Activated CD4-positive, alpha-beta T cell treated with anti-CD3 and anti-CD28 coated beads, Interleukin-2, amount 10 ng/mL, durations not matched to agents 7 days and 5 days (primary cell): Measurements from ENCODE around the gene MUS81. TPM values are rescaled to one million over a fixed set of nuclear protein-coding genes. Genes with fewer than 3 reads are reported as not detected.
A peak's percentile ranks its signal among the peaks of the same experiment; 100 is the strongest.
"Not testable (repeated sequence)": the region's sequence is repeated elsewhere in the genome, so short reads cannot be mapped to it uniquely, and the experiment has no call there.

ENCODE experiments used
- CTCF ChIA-PET: fragments of 350-600 bp; sonication (Branson Sonifier 250); formaldehyde crosslinking; loops from one replicate; lab custom pipeline; 2021; ENCODE audit warnings: antibody characterized with exemption; lab: Charles Lee
- POLR2A ChIA-PET: fragments of 350-600 bp; sonication (Branson Sonifier 250); formaldehyde crosslinking; loops from one replicate; lab custom pipeline; 2021; ENCODE audit warnings: antibody characterized with exemption; lab: Charles Lee
- DNase-seq: peaks from one replicate; pipeline ENCODE4 v3.0.0-alpha.2; 2020
- H3K27ac Mint-ChIP-seq: one replicate; pipeline ENCODE4 v1.8.0; 2021; ENCODE audit warnings: mild to moderate bottlenecking, moderate library complexity, mixed read lengths
- H3K27me3 Mint-ChIP-seq: one replicate; pipeline ENCODE4 v1.8.0; 2021; ENCODE audit warnings: mixed read lengths
- H3K36me3 Mint-ChIP-seq: one replicate; pipeline ENCODE4 v1.8.0; 2021; ENCODE audit warnings: low read depth, mixed read lengths
- H3K4me1 Mint-ChIP-seq: one replicate; pipeline ENCODE4 v1.8.0; 2021; ENCODE audit warnings: mixed read lengths
- H3K4me3 Mint-ChIP-seq: one replicate; pipeline ENCODE4 v1.8.0; 2021; ENCODE audit warnings: mild to moderate bottlenecking, moderate library complexity, mixed read lengths
- H3K9me3 Mint-ChIP-seq: one replicate; pipeline ENCODE4 v1.8.0; 2021; ENCODE audit warnings: mixed read lengths
- total RNA-seq, 2 experiments: library from RNA; stranded (reverse); gene quantifications; one replicate each; pipeline ENCODE4 v1.2.3, GENCODE V29; 2021

Gene MUS81
- total RNA-seq, 2 experiments from 2014 or later, result 96.6 to 108 TPM

GRCh38 chr11:65826984-65827735, 33.1 kb upstream of the MUS81 start:
- Mint-ChIP-seq H3K27ac (no peak overlapping the region), H3K9me3 (no peaks in the 10 kb centered on the region)
- CTCF ChIA-PET, result interaction anchor here (0.6 to 3.2 kb wide), 16 partner anchors 8 to 116 kb away, joined by 3 to 19 read pairs (median 4); partner anchors contain the start of genes FIBP, KAT5 and MUS81

GRCh38 chr11:65829459-65829858, 30.8 kb upstream of the MUS81 start:
- Mint-ChIP-seq H3K36me3 (no peaks in the 10 kb centered on the region), H3K4me1 (peaks cover 23% of the 10 kb centered on the region), H3K4me3 (no peak overlapping the region), H3K9me3 (peaks cover 3% of the 10 kb centered on the region), H3K27ac (no peak overlapping the region), H3K27me3 (peaks cover 25% of the 10 kb centered on the region)
- ChIA-PET CTCF (interaction anchor here (0.6 to 1.7 kb wide), 7 partner anchors 30 to 385 kb away, joined by 3 to 7 read pairs (median 3); partner anchors contain the start of genes AP5B1 and MUS81), POLR2A (no interaction called here)
- DNase-seq, result no peak

More at GRCh38 chr11:65826984-65827735, 33.1 kb upstream of the MUS81 start:
- no peaks in the 10 kb centered on the region for H3K36me3 Mint-ChIP-seq
- H3K27me3 Mint-ChIP-seq, result peaks cover 16% of the 10 kb centered on the region
- H3K4me3 Mint-ChIP-seq, result no peak overlapping the region
- H3K4me1 Mint-ChIP-seq, result peaks cover 16% of the 10 kb centered on the region
- DNase-seq, result no peak
- POLR2A ChIA-PET, result no interaction called here

GRCh38 chr11:65832231-65832630, 28.0 kb upstream of the MUS81 start:
- CTCF ChIA-PET, result interaction anchor here (1.0 to 4.3 kb wide), 11 partner anchors 8 to 194 kb away, joined by 3 to 31 read pairs (median 5); partner anchors contain the start of genes AP5B1, KAT5, MUS81 and RNASEH2C
- peaks cover 25% of the 10 kb centered on the region for H3K27me3 Mint-ChIP-seq
- DNase-seq, H3K27ac Mint-ChIP-seq, H3K9me3 Mint-ChIP-seq, H3K36me3 Mint-ChIP-seq: not testable (repeated sequence)
- peak overlapping the region; percentile 4 for H3K4me3 Mint-ChIP-seq
- POLR2A ChIA-PET, result interaction anchor here (1.0 kb wide), 1 partner anchor 27 kb away, joined by 3 read pairs; no protein-coding TSS in a partner anchor
- peaks cover 23% of the 10 kb centered on the region for H3K4me1 Mint-ChIP-seq

- ChIA-PET CTCF (interaction anchor here (1.0 to 4.3 kb wide), 11 partner anchors 10 to 195 kb away, joined by 3 to 31 read pairs (median 5); partner anchors contain the start of genes AP5B1, FIBP, KAT5 and MUS81), POLR2A (interaction anchor here (0.6 kb wide), 2 partner anchors 26 to 372 kb away, joined by 3 to 18 read pairs; partner anchors contain the start of gene MUS81)
- Mint-ChIP-seq H3K36me3 (no peaks in the 10 kb centered on the region), H3K4me1 (peaks cover 17% of the 10 kb centered on the region), H3K27me3 (peaks cover 25% of the 10 kb centered on the region), H3K4me3 (no peak within 1 kb of the TSS), H3K9me3 (peaks cover 3% of the 10 kb centered on the region), H3K27ac (no peak within 1 kb of the TSS)
- DNase-seq, result peak; percentile 96
Observed at GRCh38 chr11:65833297-65834030, 26.8 kb upstream of the MUS81 start, which contains the start of gene SNX32. TSS of gene SNX32 (plus strand) at chr11:65833963. CDS start at chr11:65834066, 103 bp downstream.

GRCh38 chr11:65834202-65834601, 26.0 kb upstream of the MUS81 start:
- no peak for DNase-seq
- H3K4me3 Mint-ChIP-seq, result no peak overlapping the region
- POLR2A ChIA-PET, result interaction anchor here (0.6 kb wide), 2 partner anchors 25 to 373 kb away, joined by 3 to 18 read pairs; partner anchors contain the start of gene MUS81
- H3K27me3 Mint-ChIP-seq, result peaks cover 23% of the 10 kb centered on the region
- CTCF ChIA-PET, result interaction anchor here (1.0 to 4.3 kb wide), 6 partner anchors 10 to 54 kb away, joined by 4 to 31 read pairs (median 10); partner anchors contain the start of genes AP5B1, FIBP and MUS81
- no peaks in the 10 kb centered on the region for H3K36me3 Mint-ChIP-seq
- peaks cover 15% of the 10 kb centered on the region for H3K4me1 Mint-ChIP-seq
- peaks cover 3% of the 10 kb centered on the region for H3K9me3 Mint-ChIP-seq
- H3K27ac Mint-ChIP-seq, result no peak overlapping the region

GRCh38 chr11:65842144-65842543, 18.1 kb upstream of the MUS81 start:
- no peak for DNase-seq
- Mint-ChIP-seq H3K27me3 (no peaks in the 10 kb centered on the region), H3K36me3 (no peaks in the 10 kb centered on the region), H3K27ac (no peak overlapping the region), H3K4me3 (no peak overlapping the region), H3K9me3 (no peaks in the 10 kb centered on the region), H3K4me1 (no peaks in the 10 kb centered on the region)
- CTCF ChIA-PET, result interaction anchor here (0.6 to 3.3 kb wide), 3 partner anchors 10 to 133 kb away, joined by 3 to 14 read pairs (median 6); no protein-coding TSS in a partner anchor
- POLR2A ChIA-PET, result no interaction called here

GRCh38 chr11:65843811-65844210, 16.4 kb upstream of the MUS81 start:
- ChIA-PET POLR2A (no interaction called here), CTCF (interaction anchor here (0.6 to 3.3 kb wide), 3 partner anchors 8 to 132 kb away, joined by 3 to 14 read pairs (median 11); partner anchors contain the start of gene KAT5)
- H3K36me3 Mint-ChIP-seq, result no peaks in the 10 kb centered on the region
- DNase-seq, result no peak
- H3K9me3 Mint-ChIP-seq, result no peaks in the 10 kb centered on the region
- H3K4me1 Mint-ChIP-seq, result no peaks in the 10 kb centered on the region
- no peak overlapping the region for H3K27ac Mint-ChIP-seq
- H3K4me3 Mint-ChIP-seq, result no peak overlapping the region
- H3K27me3 Mint-ChIP-seq, result no peaks in the 10 kb centered on the region

- H3K9me3 Mint-ChIP-seq, result no peaks in the 10 kb centered on the region
- H3K36me3 Mint-ChIP-seq, result no peaks in the 10 kb centered on the region
- H3K27me3 Mint-ChIP-seq, result no peaks in the 10 kb centered on the region
- H3K27ac Mint-ChIP-seq, result no peak overlapping the region
- no peak overlapping the region for H3K4me3 Mint-ChIP-seq
- no peaks in the 10 kb centered on the region for H3K4me1 Mint-ChIP-seq
- ChIA-PET CTCF (interaction anchor here (0.6 to 3.1 kb wide), 2 partner anchors 133 to 804 kb away, joined by 3 to 11 read pairs; partner anchors contain the start of gene KAT5), POLR2A (no interaction called here)
- no peak for DNase-seq
Observed at GRCh38 chr11:65844231-65844872, 15.9 kb upstream of the MUS81 start.

- no peak for DNase-seq
- no peaks in the 10 kb centered on the region for H3K4me1 Mint-ChIP-seq
- ChIA-PET CTCF (interaction anchor here (0.9 to 5.8 kb wide), 6 partner anchors 11 to 136 kb away, joined by 4 to 50 read pairs (median 13); partner anchors contain the start of genes CCDC85B, CFL1, FIBP and KAT5), POLR2A (no interaction called here)
- H3K9me3 Mint-ChIP-seq, result no peaks in the 10 kb centered on the region
- H3K4me3 Mint-ChIP-seq, result no peak overlapping the region
- peaks cover 18% of the 10 kb centered on the region for H3K36me3 Mint-ChIP-seq
- no peaks in the 10 kb centered on the region for H3K27me3 Mint-ChIP-seq
- no peak overlapping the region for H3K27ac Mint-ChIP-seq
Observed at GRCh38 chr11:65847746-65848145, 12.5 kb upstream of the MUS81 start.

- H3K27me3 Mint-ChIP-seq, H3K9me3 Mint-ChIP-seq, DNase-seq, H3K4me3 Mint-ChIP-seq, H3K4me1 Mint-ChIP-seq, H3K27ac Mint-ChIP-seq: not testable (repeated sequence)
- H3K36me3 Mint-ChIP-seq, result peaks cover 28% of the 10 kb centered on the region
- POLR2A ChIA-PET, result interaction anchor here (0.6 kb wide), 1 partner anchor 121 kb away, joined by 3 read pairs; no protein-coding TSS in a partner anchor
- CTCF ChIA-PET, result interaction anchor here (0.5 to 5.8 kb wide), 10 partner anchors 10 to 141 kb away, joined by 3 to 50 read pairs (median 4); partner anchors contain the start of genes CCDC85B, CFL1, CTSW and FIBP
Observed at GRCh38 chr11:65848693-65849092, 11.5 kb upstream of the MUS81 start.

- ChIA-PET CTCF (interaction anchor here (0.7 to 5.8 kb wide), 11 partner anchors 9 to 138 kb away, joined by 3 to 50 read pairs (median 5); partner anchors contain the start of genes CCDC85B, CFL1, FIBP and KAT5), POLR2A (interaction anchor here (0.6 kb wide), 2 partner anchors 9 to 122 kb away, joined by 3 read pairs; no protein-coding TSS in a partner anchor)
- H3K27ac Mint-ChIP-seq, result no peak overlapping the region
- H3K9me3 Mint-ChIP-seq, result no peaks in the 10 kb centered on the region
- no peaks in the 10 kb centered on the region for H3K27me3 Mint-ChIP-seq
- no peak overlapping the region for H3K4me3 Mint-ChIP-seq
- peaks cover 11% of the 10 kb centered on the region for H3K4me1 Mint-ChIP-seq
- no peak for DNase-seq
- H3K36me3 Mint-ChIP-seq, result peaks cover 35% of the 10 kb centered on the region
Observed at GRCh38 chr11:65849366-65849765, 10.9 kb upstream of the MUS81 start.
